Inferior parietal cortex (tissue), 1 donor: ENCODE measurements around the gene TNXB.
"Not testable (repeated sequence)": the region's sequence is repeated elsewhere in the genome, so short reads cannot be mapped to it uniquely, and the experiment has no call there.

Experiments
- DNase-seq: peaks from one replicate; pipeline ENCODE4 v3.0.0-alpha.2; 2016; ENCODE audit errors: extremely low spot score

Gene TNXB

GRCh38 chr6:32086661-32087573 lies 22.2 kb downstream of the TNXB start:
- no peak for DNase-seq

- no peak for DNase-seq
Measured at GRCh38 chr6:32085759-32086459, 23.2 kb downstream of the TNXB start.

- DNase-seq: no peak
Measured at GRCh38 chr6:32084780-32085179, 24.4 kb downstream of the TNXB start.

- DNase-seq: no peak
Measured at GRCh38 chr6:32083812-32084768, 25.0 kb downstream of the TNXB start.

GRCh38 chr6:32082935-32083334 lies 26.2 kb downstream of the TNXB start:
- DNase-seq: no peak

GRCh38 chr6:32082478-32082877 lies 26.7 kb downstream of the TNXB start:
- DNase-seq: no peak

GRCh38 chr6:32081168-32081990 lies 27.8 kb downstream of the TNXB start:
- no peak for DNase-seq

- no peak for DNase-seq
Measured at GRCh38 chr6:32079566-32080290, 29.4 kb downstream of the TNXB start.

- DNase-seq: no peak
Measured at GRCh38 chr6:32076321-32076809, 32.8 kb downstream of the TNXB start.

- no peak for DNase-seq
Measured at GRCh38 chr6:32075781-32076180, 33.4 kb downstream of the TNXB start.

GRCh38 chr6:32074996-32075532 lies 34.1 kb downstream of the TNXB start:
- DNase-seq: no peak

GRCh38 chr6:32073613-32074012 lies 35.5 kb downstream of the TNXB start:
- DNase-seq: no peak

- DNase-seq: no peak
Measured at GRCh38 chr6:32073101-32073500, 36.0 kb downstream of the TNXB start.

GRCh38 chr6:32070814-32071543 lies 38.2 kb downstream of the TNXB start:
- DNase-seq: no peak

- no peak for DNase-seq
Measured at GRCh38 chr6:32069878-32070515, 39.1 kb downstream of the TNXB start.

- DNase-seq: no peak
Measured at GRCh38 chr6:32069460-32069859, 39.7 kb downstream of the TNXB start.

GRCh38 chr6:32068867-32069266 lies 40.3 kb downstream of the TNXB start:
- no peak for DNase-seq

GRCh38 chr6:32068315-32068714 lies 40.8 kb downstream of the TNXB start:
- not testable (repeated sequence) for DNase-seq

GRCh38 chr6:32067521-32067920 lies 41.6 kb downstream of the TNXB start:
- not testable (repeated sequence) for DNase-seq
